Measurements from ENCODE around the gene NAALADL1. TPM values are rescaled to one million over a fixed set of nuclear protein-coding genes. Genes with fewer than 3 reads are reported as not detected.
A peak's percentile ranks its signal among the peaks of the same experiment; 100 is the strongest.

NAALADL1 gene
- total and polyA plus RNA-seq, 9 of the 15 experiments (the other 6 are each of a cell fraction or from before 2014, with no cell fraction given): 0.06 to 0.72 (median 0.22) TPM; not detected in 4

DNA sequence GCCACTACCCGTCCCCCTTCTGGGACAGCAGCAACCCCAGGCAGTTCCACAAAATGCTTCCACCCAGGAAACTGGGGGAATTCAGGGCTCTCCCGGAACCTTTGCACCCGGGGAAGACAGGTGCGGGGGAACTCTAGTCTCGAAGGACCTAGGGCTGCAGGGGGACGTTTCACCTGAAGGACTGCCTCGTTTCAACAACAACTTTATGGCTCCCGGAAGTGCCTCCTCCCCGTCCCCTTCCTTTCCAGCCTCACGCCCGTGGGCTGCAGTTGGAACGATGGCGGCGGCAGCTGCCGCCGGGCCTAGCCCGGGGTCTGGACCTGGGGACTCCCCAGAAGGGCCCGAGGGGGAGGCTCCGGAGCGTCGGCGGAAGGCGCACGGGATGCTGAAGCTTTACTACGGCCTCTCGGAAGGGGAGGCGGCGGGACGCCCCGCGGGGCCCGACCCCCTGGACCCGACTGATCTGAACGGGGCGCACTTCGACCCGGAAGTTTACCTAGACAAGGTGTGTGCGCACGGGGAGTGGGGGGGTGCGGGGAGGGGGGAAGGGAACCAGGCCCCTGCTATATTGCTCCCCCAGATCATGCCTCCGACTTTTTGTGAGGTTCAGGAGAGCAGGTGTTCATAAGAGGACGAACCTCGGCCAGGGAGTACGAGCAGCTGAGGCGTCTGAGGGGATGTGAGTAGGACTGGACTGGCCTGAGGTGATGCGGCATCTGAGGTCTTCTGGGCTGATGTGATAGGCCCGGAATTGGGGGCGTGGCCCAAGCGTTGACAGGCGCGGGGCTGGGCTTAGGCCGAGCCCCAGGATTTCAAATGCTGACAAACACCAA, 37.8 kb upstream of the NAALADL1 start, which contains the start of gene VPS51 (continued):
- TF ChIP-seq, protein P1, sequence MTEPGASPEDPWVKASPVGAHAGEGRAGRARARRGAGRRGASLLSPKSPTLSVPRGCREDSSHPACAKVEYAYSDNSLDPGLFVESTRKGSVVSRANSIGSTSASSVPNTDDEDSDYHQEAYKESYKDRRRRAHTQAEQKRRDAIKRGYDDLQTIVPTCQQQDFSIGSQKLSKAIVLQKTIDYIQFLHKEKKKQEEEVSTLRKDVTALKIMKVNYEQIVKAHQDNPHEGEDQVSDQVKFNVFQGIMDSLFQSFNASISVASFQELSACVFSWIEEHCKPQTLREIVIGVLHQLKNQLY (CRISPR knock-in tag; conservative IDR thresholded peaks at IDR 0.05): 0 out of 4 replicates have a peak, but pooled peaks of 1 of the 2 experiments have one; percentile 37
- TF ChIP-seq RNF2 (IDR thresholded peaks at IDR 0.05) (peak; percentile 86), CTBP1 (IDR thresholded peaks at IDR 0.05; ENCODE audit: borderline replicate concordance) (peak; percentile 68), KLF10 (CRISPR knock-in tag; IDR thresholded peaks at IDR 0.05) (no peak), ZNF174 (CRISPR knock-in tag; IDR thresholded peaks at IDR 0.05) (no peak), SMARCA5 (IDR thresholded peaks at IDR 0.05) (no peak), ASH1L (IDR thresholded peaks at IDR 0.05; ENCODE audit: borderline replicate concordance, low read depth, partially characterized antibody) (peak; percentile 34), U2AF1 (optimal IDR thresholded peaks at IDR 0.05; ENCODE audit: low read depth, low read length) (no peak), ZBTB17 (CRISPR knock-in tag; IDR thresholded peaks at IDR 0.05) (peak; percentile 69; the same call in 1 of the 2 replicates), MTF1 (CRISPR knock-in tag; IDR thresholded peaks at IDR 0.05; ENCODE audit: borderline replicate concordance) (no peak), ELF2 (CRISPR knock-in tag; IDR thresholded peaks at IDR 0.05) (peak; percentile 97), ZNF184 (CRISPR knock-in tag; IDR thresholded peaks at IDR 0.05) (no peak), CBFA2T2 (conservative IDR thresholded peaks at IDR 0.05) (no peak), SAFB2 (IDR thresholded peaks at IDR 0.05; ENCODE audit: borderline replicate concordance, low read depth, low read length, severe bottlenecking) (no peak), SNRNP70 (optimal IDR thresholded peaks at IDR 0.05; ENCODE audit: low read depth, low read length) (no peak), ZNF23 (CRISPR knock-in tag; IDR thresholded peaks at IDR 0.05) (no peak), ZKSCAN8 (CRISPR knock-in tag; IDR thresholded peaks at IDR 0.05) (no peak; the same call in 1 of the 2 replicates), HMGN3 (IDR thresholded peaks at IDR 0.05; ENCODE audit: borderline replicate concordance, extremely low read depth, insufficient read length, low read depth, low read length) (peak; percentile 71), ZNF436 (CRISPR knock-in tag; IDR thresholded peaks at IDR 0.05) (no peak)
- TF ChIP-seq, protein P2, sequence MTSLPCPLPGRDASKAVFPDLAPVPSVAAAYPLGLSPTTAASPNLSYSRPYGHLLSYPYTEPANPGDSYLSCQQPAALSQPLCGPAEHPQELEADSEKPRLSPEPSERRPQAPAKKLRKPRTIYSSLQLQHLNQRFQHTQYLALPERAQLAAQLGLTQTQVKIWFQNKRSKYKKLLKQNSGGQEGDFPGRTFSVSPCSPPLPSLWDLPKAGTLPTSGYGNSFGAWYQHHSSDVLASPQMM (CRISPR knock-in tag; IDR thresholded peaks at IDR 0.05): no peak
- TF ChIP-seq, protein P3, sequence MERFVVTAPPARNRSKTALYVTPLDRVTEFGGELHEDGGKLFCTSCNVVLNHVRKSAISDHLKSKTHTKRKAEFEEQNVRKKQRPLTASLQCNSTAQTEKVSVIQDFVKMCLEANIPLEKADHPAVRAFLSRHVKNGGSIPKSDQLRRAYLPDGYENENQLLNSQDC (CRISPR knock-in tag; IDR thresholded peaks at IDR 0.05): peak; percentile 94
- TF ChIP-seq, protein P4, sequence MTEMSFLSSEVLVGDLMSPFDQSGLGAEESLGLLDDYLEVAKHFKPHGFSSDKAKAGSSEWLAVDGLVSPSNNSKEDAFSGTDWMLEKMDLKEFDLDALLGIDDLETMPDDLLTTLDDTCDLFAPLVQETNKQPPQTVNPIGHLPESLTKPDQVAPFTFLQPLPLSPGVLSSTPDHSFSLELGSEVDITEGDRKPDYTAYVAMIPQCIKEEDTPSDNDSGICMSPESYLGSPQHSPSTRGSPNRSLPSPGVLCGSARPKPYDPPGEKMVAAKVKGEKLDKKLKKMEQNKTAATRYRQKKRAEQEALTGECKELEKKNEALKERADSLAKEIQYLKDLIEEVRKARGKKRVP (CRISPR knock-in tag; IDR thresholded peaks at IDR 0.05): no peak
- TF ChIP-seq, protein P5, sequence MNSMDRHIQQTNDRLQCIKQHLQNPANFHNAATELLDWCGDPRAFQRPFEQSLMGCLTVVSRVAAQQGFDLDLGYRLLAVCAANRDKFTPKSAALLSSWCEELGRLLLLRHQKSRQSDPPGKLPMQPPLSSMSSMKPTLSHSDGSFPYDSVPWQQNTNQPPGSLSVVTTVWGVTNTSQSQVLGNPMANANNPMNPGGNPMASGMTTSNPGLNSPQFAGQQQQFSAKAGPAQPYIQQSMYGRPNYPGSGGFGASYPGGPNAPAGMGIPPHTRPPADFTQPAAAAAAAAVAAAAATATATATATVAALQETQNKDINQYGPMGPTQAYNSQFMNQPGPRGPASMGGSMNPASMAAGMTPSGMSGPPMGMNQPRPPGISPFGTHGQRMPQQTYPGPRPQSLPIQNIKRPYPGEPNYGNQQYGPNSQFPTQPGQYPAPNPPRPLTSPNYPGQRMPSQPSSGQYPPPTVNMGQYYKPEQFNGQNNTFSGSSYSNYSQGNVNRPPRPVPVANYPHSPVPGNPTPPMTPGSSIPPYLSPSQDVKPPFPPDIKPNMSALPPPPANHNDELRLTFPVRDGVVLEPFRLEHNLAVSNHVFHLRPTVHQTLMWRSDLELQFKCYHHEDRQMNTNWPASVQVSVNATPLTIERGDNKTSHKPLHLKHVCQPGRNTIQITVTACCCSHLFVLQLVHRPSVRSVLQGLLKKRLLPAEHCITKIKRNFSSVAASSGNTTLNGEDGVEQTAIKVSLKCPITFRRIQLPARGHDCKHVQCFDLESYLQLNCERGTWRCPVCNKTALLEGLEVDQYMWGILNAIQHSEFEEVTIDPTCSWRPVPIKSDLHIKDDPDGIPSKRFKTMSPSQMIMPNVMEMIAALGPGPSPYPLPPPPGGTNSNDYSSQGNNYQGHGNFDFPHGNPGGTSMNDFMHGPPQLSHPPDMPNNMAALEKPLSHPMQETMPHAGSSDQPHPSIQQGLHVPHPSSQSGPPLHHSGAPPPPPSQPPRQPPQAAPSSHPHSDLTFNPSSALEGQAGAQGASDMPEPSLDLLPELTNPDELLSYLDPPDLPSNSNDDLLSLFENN (IDR thresholded peaks at IDR 0.05; ENCODE audit: low read depth in 2 of 2, low read length in 2 of 2): peak in 1 of 2 experiments; percentile 84; a peak in 2 of 4 replicates

Measured in K562 (cell line).